NCI-H82 (cell line): Measurements from ENCODE around the gene IPO13.
A peak's percentile ranks its signal among the peaks of the same experiment; 100 is the strongest.

Experiments used
- DNase-seq: peaks from one replicate; lab custom pipeline; 2025; lab: John Stamatoyannopoulos, UW

IPO13 gene

GRCh38 chr1:43930168-43930948 is 16.4 kb upstream of the IPO13 start:
- peak; percentile 59 for DNase-seq

DNA sequence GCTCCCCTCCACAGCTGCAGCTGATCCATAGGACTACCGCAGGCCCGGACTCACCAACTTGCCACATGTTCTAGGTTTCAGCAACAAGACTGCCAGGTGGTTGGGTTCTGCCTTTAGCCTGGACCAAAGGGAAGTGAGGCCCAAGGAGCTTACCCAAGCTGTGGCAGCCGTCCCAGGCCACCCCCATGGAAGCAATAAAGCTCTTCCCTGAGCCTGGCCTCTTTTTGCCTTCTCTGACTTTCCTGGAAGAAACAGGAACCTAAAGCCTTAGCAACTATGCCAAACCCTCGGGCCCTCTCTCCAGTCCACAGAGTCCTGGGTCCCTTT is 15.8 kb upstream of the IPO13 start:
- DNase-seq: no peak

DNA sequence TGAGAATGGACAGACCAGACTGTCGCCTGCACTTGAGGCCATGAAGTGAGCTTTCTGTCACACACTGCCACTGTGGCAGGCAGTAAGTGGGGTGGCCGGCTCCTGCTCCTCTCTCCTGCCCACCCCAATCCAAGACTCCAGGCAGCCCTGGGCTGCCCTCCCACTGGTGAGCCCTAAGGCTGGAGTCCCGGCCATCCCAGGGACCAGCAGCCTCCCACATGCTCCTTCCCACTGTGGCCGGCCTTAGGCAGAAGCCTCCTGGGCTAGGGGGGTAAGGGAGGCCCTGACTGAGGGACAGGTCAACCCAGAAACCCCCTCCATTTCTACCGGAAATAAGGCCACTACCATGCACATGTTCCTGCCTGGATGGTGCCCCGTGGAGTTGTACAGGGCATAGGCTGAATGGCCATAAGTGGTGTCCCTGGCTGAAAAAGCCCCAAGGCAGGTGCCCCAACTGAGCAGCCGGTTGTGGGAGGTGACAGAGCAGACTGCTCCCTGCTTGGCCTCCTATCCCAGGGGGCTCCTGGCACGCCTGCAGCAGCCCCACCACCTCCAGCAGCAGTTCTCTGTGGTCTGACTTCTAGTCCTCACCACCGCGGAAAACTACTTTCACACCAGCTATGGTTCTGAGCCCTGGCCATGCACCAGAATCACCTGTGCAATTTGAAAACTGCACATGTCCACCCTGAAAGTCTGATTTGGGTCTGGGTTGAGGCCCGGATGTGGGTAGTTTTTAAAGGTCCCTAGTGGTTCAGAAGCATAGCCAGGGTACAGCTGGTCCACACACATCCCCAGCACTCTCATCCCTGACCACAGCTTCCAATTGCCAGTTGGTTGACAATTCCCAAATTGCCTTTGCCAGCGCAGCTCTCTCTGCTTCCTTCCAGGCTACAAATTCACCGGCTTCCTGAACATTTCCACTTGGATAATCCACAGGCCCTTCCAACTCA is 14.8 kb upstream of the IPO13 start:
- DNase-seq: no peak

- no peak for DNase-seq
Observed at GRCh38 chr1:43932786-43933385, 13.9 kb upstream of the IPO13 start.

DNA sequence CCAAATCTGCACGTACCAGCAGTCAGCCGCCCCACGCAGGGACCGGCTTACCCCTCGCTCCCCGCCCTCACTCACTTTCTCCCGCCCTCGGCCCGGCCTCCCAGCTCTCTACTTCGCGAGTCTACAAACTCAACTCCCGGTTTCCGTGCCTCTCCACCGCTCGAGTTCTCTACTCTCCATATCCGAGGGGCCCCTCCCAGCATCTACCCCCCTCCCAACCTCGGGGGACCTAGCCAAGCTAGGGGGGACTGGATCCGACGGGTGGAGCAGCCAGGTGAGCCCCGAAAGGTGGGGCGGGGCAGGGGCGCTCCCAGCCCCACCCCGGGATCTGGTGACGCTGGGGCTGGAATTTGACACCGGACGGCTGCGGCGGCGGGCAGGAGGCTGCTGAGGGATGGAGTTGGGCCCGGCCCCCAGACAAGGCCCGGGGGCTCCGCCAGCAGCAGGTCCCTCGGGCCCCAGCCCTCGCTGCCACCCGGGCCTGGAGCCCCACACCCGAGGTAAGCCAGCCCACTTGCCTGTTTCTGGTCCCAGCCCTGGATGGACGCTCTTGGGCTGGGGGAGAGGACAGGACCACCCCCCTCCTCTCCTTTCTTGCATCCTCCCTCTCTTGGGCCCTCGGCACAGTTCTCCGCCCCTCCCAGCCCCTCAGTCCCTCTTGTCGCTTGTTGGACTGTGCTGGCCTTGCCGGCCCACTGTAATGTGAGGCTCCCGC is 13.2 kb upstream of the IPO13 start, which contains the start of gene ARTN:
Gene ARTN (plus strand): TSS at position 416 of the 715 bp plus-strand sequence. CDS start 1,856 bp downstream, outside the sequence.
- DNase-seq: no peak

- DNase-seq: peak; percentile 91
Observed at GRCh38 chr1:43934101-43934985, 12.4 kb upstream of the IPO13 start.

DNA sequence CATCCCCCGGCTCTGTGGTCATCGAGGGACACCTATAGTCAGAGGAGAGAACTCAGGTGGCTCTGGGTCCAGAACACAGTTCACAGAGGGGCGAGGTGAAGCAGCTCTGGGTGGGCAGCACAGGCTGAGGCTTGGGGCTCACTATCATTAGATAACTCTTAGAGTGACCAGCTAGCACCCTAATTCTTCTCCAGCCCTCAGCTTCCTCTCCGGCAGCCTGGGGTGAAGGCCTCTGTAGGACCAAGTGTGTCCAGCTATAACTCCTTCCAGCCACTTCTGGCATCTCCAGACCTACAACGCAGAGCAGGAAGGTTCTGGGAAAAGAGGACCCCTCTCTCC is 11.8 kb upstream of the IPO13 start:
- DNase-seq: no peak

DNA sequence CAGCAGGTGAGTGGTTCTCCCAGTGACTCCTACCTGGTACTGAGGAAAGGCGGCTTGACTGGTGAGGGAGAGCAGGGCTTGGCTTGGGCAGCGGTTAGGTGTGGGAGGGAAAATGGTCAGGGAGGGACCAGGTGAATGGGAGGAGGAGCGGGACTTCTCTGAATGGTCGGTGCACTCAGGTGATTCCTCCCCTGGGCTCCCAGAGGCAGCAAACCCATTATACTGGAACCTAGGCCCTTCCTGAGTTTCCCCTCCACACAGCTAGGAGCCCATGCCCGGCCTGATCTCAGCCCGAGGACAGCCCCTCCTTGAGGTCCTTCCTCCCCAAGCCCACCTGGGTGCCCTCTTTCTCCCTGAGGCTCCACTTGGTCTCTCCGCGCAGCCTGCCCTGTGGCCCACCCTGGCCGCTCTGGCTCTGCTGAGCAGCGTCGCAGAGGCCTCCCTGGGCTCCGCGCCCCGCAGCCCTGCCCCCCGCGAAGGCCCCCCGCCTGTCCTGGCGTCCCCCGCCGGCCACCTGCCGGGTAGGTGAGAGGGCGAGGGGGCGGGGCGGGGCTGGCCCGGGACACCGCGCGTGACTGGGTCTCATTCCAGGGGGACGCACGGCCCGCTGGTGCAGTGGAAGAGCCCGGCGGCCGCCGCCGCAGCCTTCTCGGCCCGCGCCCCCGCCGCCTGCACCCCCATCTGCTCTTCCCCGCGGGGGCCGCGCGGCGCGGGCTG is 10.9 kb upstream of the IPO13 start:
- no peak for DNase-seq

GRCh38 chr1:43936431-43937151 is 10.2 kb upstream of the IPO13 start:
- peak; percentile 36 for DNase-seq

DNA sequence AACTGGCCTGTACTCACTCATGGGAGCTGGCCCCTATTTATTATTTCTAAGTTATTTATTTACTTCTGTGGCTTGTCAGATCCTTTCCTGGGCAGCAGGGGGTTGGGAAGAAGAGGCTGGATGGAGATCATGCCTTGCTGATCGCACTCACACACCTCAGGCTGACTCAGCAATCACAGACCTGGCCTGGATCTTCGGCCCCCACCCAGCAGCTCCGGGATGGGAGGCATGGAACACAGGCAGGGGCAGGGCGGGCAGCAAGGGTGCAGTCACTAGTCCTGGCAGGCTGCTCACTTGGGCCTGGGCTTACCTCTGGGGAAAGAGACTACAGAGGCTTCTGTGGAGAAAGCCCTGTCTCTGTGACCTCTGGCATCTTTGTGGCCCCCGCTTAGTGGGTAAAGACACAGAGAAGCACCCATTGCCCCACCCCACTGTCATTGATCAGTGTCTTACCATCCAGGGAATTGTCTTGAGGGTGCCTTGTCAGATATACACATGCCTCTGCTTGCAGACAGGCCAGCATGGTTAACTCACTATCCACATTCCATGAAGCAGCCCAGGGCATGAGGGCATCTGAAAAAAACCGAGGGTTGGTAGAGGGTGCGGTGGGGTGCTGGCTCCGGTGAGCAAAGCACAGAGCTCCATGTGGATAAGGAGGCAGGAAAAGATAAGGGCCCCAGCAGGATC is 9.4 kb upstream of the IPO13 start:
- no peak for DNase-seq

DNA sequence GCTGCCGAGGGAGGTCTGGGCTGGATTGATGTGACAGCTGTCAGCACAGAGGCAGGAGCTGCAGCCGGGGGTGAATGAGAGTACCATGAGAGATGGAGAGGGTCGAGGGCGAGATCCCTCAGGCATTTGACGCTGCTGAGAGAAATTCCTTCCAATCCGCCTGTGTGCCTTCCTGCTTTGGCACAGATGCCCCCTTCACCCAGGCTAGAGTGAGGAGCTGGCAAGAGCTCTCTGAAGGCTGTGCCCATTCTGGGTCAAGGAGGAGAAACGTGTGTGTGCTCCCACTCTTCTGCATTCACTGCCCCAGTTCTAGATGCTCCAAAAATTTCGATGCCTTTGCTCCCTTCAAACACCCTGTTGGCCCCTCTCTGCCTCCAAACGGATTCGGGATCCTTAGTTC is 8.4 kb upstream of the IPO13 start:
- DNase-seq: no peak

DNA sequence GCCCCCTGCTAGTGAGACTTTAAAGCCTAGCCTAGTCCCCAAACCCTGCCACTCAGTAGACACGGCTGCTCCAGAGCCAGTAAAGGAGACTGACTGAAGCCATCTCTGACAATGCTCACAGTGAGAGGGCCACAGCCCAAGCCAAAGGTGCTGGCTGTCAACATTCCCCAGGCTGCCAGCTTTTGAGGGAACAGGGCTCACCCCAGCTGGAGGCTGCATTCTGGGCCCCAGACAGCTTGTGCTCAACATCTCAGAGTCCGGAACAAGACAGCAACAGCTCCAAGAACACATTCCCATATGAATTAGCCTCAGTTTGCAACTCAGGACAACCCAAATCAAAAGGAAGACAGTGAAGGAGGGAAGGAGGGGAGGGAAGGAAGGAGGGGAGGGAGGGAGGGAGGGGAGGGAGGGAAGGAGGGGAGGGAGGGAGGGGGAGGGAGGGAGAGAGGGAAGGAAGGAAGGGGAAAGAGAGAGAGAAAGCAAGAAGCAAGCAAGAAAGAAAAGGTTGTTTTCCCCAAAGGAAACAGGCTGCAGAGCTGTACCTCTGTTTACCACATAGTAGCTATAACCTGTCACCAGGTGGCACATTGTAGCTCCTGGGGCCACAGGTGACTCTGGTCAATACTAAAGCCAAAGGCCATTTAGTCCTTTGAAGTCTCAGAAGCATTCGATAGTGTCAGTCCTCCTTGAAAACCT is 7.7 kb upstream of the IPO13 start:
- DNase-seq: no peak

DNA sequence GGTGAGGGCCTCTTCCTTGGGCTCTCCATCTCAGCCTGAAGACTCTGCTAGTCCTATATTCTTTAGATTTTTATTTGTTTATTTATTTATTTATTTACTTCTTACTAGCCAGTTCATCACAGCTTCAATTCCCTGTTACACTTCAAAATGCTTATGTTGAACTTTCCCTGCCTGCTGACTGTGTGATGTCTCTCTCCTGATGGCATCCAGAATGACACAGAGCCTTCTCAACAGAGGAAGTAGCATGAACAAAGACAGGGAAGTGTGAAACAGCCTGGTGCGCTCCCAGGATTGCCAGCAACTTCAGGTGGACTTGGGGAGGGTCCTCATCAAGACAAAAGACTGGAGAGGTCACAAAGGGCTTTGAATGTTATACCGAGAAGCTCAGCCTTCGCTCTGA is 4.3 kb upstream of the IPO13 start:
- no peak for DNase-seq

DNA sequence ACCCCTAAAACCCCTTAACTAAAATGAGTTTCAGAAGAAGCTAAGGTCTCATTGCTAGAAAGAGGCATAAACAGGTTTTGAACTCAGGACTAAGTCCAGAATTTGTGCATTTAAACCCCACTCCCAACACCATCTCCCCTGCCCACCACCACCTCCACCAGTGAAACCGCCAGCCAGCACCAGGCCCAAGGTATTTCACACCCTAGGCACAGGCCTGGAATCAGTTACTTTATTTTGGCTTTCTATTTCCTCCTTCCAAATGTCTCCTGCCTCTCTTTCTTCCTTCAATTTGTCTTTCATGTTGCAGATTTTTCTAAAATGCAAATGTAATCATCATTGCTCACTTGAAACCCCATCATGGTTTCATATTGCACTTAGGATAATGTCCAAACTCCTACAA is 1.9 kb upstream of the IPO13 start:
- no peak for DNase-seq

GRCh38 chr1:43945674-43946235 is 995 bp upstream of the IPO13 start:
- DNase-seq: no peak

GRCh38 chr1:43947061-43947873 is 517 bp downstream of the IPO13 start:
- DNase-seq: peak; percentile 57

GRCh38 chr1:43947874-43948437 is 1.2 kb downstream of the IPO13 start:
- no peak for DNase-seq
